Astrocyte of the cerebellum (primary cell): ENCODE measurements around the gene GCKR.
A peak's percentile ranks its signal among the peaks of the same experiment; 100 is the strongest.

Experiments
- DNase-seq: peaks from one replicate; pipeline ENCODE4 v3.0.0-alpha.2; 2011; ENCODE audit warnings: low read depth
- H3K4me3 ChIP-seq: 2 replicates; pipeline ENCODE4 v1.5.1; 2011; ENCODE audit warnings: mild to moderate bottlenecking, low read depth, low read length, moderate library complexity
- CTCF ChIP-seq: IDR thresholded peaks from 2 replicates; pipeline ENCODE4 v1.5.1; 2012; ENCODE audit warnings: low read length, low read depth, moderate library complexity, mild to moderate bottlenecking; ENCODE audit errors: missing control alignments
- in situ Hi-C: cut with HindIII; loops from 2 replicates; pipeline ENCODE4 v1.10.0; 2017; ENCODE audit warnings: low sequenced_read_pairs

The GCKR gene

GRCh38 chr2:27471961-27472360, 24.7 kb upstream of the GCKR start:
- no peak overlapping the region for H3K4me3 ChIP-seq
- in situ Hi-C loops, result no loop called here
- DNase-seq, result no peak
- TF ChIP-seq CTCF, result no peak

- H3K4me3 ChIP-seq, result no peak overlapping the region
- in situ Hi-C loops, result no loop called here
- no peak for TF ChIP-seq CTCF
- DNase-seq, result no peak
These were observed 11.1 kb upstream of the GCKR start for GRCh38 chr2:27485496-27485895.

GRCh38 chr2:27489118-27489497, 7.5 kb upstream of the GCKR start:
- in situ Hi-C loops, result no loop called here
- DNase-seq, result no peak
- H3K4me3 ChIP-seq, result peak overlapping the region; percentile 68
- peak; percentile 33 for TF ChIP-seq CTCF

GRCh38 chr2:27489498-27490397, 6.9 kb upstream of the GCKR start, which contains the start of gene IFT172:
Gene IFT172, minus strand, starts transcription at chr2:27489743. Its CDS starts 90 bp downstream, at chr2:27489653.
- H3K4me3 ChIP-seq, result peak within 1 kb of the TSS; percentile 68
- DNase-seq, result peak; percentile 94
- in situ Hi-C loops, result no loop called here
- no peak for TF ChIP-seq CTCF

GRCh38 chr2:27492557-27492956, 4.1 kb upstream of the GCKR start:
- in situ Hi-C loops, result no loop called here
- no peak for DNase-seq
- no peak for TF ChIP-seq CTCF
- H3K4me3 ChIP-seq, result no peak overlapping the region

DNA sequence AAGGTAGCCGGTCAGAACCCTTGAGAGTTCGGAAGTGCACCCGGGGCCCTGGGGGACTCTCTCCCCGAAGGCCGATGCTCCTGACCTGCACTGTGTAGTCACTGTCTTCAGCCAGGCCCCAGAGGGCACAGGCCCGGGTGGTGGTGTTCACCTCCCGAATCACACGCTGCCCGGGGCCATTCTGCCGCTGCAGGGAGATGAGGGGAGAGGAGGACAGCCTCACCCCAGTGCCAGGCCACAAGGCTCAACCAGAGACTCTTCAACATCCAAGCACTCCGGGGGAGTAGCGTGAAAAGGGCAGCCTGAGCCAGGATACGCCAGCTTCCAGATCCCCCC, 2.7 kb upstream of the GCKR start:
- no peak for DNase-seq
- no peak for TF ChIP-seq CTCF
- in situ Hi-C loops, result no loop called here
- peak overlapping the region; percentile 73 for H3K4me3 ChIP-seq
